MCF 10A (cell line): Measurements from ENCODE around the gene AKAP7. TPM values are rescaled to one million over a fixed set of nuclear protein-coding genes. Genes with fewer than 3 reads are reported as not detected.

ENCODE experiments used
- BruUV-seq: library from RNA; stranded (reverse); fragments of 400-500 nt; replicated peaks from 2 replicates; lab custom pipeline; 2021; lab: Mats Ljungman, UMichigan
- CTCF ChIA-PET: fragments of 300-600 bp; sonication (Branson Sonifier 250); formaldehyde crosslinking; extraction: SDS; loops from one replicate; lab custom pipeline; 2021; ENCODE audit warnings: antibody characterized with exemption, inconsistent platforms; lab: Yijun Ruan, JAX
- POLR2A ChIA-PET: fragments of 300-600, 350-650 bp; sonication (Branson Sonifier 250); formaldehyde crosslinking; extraction: SDS; loops from one replicate; lab custom pipeline; 2020; ENCODE audit warnings: antibody characterized with exemption, inconsistent platforms; lab: Yijun Ruan, JAX
- DNase-seq: peaks from one replicate; pipeline ENCODE4 v3.0.0-alpha.2; 2018; ENCODE audit not compliant: unreplicated experiment
- H3K27ac Mint-ChIP-seq: one replicate; pipeline ENCODE4 v1.8.0; 2022; ENCODE audit warnings: mild to moderate bottlenecking, low read depth, mixed read lengths; ENCODE audit not compliant: unreplicated experiment
- H3K27me3 Mint-ChIP-seq: one replicate; pipeline ENCODE4 v1.8.0; 2022; ENCODE audit warnings: mixed read lengths; ENCODE audit not compliant: insufficient read depth, unreplicated experiment
- H3K36me3 Mint-ChIP-seq: one replicate; pipeline ENCODE4 v1.8.0; 2022; ENCODE audit warnings: mild to moderate bottlenecking, moderate library complexity, mixed read lengths; ENCODE audit not compliant: insufficient read depth, unreplicated experiment
- H3K4me1 Mint-ChIP-seq: one replicate; pipeline ENCODE4 v1.8.0; 2022; ENCODE audit warnings: mixed read lengths; ENCODE audit not compliant: insufficient read depth, unreplicated experiment
- H3K4me3 Mint-ChIP-seq: one replicate; pipeline ENCODE4 v1.8.0; 2022; ENCODE audit warnings: mild to moderate bottlenecking, moderate library complexity, mixed read lengths; ENCODE audit not compliant: unreplicated experiment
- H3K9me3 Mint-ChIP-seq: one replicate; pipeline ENCODE4 v1.8.0; 2022; ENCODE audit warnings: mixed read lengths; ENCODE audit not compliant: unreplicated experiment
- intact Hi-C: fragments of 100-400 bp; cut with micrococcal nuclease; formaldehyde crosslinking; loops from 2 replicates; pipeline ENCODE4 v1.14.1; 2022
- total RNA-seq: library from RNA; stranded (reverse); gene quantifications from 2 replicates; pipeline ENCODE4 v1.2.3, GENCODE V29; 2022
- TF ChIP-seq, protein P1 (sequence below): fragments of 200-600 bp; IDR thresholded peaks from one replicate; pipeline ENCODE4 v1.8.0; 2022; ENCODE audit warnings: antibody characterized with exemption, mild to moderate bottlenecking; ENCODE audit not compliant: unreplicated experiment

The AKAP7 gene
- total RNA-seq, 1 experiment from 2014 or later = 5.6 TPM

DNA sequence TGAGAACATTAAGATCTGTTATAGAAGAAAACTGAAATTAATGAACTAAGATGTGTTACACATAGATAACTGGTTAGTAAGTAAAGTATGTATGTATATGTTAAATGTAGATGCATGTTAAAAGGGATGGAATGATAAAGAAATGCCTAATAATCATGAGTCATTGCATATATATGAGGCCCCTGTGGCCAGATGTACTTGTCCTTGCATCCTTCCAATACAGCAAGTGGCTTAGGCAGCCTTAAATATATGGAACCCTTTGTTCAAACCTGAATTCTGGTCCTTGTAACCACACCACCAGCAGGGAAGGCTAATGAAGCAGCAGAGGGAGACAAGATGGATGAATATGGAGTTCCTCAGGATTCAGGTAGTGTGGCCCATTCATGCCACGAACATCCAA lies 9.8 kb upstream of the AKAP7 start:
- ChIA-PET CTCF (no interaction called here), POLR2A (interaction anchor here (1.3 kb wide), 1 partner anchor 14 kb away, joined by 3 read pairs; no protein-coding TSS in a partner anchor)
- no peaks in the 10 kb centered on the region for H3K9me3 Mint-ChIP-seq
- no peaks in the 10 kb centered on the region for H3K4me1 Mint-ChIP-seq
- TF ChIP-seq, protein P1, sequence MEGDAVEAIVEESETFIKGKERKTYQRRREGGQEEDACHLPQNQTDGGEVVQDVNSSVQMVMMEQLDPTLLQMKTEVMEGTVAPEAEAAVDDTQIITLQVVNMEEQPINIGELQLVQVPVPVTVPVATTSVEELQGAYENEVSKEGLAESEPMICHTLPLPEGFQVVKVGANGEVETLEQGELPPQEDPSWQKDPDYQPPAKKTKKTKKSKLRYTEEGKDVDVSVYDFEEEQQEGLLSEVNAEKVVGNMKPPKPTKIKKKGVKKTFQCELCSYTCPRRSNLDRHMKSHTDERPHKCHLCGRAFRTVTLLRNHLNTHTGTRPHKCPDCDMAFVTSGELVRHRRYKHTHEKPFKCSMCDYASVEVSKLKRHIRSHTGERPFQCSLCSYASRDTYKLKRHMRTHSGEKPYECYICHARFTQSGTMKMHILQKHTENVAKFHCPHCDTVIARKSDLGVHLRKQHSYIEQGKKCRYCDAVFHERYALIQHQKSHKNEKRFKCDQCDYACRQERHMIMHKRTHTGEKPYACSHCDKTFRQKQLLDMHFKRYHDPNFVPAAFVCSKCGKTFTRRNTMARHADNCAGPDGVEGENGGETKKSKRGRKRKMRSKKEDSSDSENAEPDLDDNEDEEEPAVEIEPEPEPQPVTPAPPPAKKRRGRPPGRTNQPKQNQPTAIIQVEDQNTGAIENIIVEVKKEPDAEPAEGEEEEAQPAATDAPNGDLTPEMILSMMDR = no peak
- H3K27ac Mint-ChIP-seq = no peak overlapping the region
- no TSS peak for BruUV-seq
- intact Hi-C loops = no loop called here
- no peak overlapping the region for H3K4me3 Mint-ChIP-seq
- H3K27me3 Mint-ChIP-seq = no peaks in the 10 kb centered on the region
- H3K36me3 Mint-ChIP-seq = no peaks in the 10 kb centered on the region
- DNase-seq = no peak

DNA sequence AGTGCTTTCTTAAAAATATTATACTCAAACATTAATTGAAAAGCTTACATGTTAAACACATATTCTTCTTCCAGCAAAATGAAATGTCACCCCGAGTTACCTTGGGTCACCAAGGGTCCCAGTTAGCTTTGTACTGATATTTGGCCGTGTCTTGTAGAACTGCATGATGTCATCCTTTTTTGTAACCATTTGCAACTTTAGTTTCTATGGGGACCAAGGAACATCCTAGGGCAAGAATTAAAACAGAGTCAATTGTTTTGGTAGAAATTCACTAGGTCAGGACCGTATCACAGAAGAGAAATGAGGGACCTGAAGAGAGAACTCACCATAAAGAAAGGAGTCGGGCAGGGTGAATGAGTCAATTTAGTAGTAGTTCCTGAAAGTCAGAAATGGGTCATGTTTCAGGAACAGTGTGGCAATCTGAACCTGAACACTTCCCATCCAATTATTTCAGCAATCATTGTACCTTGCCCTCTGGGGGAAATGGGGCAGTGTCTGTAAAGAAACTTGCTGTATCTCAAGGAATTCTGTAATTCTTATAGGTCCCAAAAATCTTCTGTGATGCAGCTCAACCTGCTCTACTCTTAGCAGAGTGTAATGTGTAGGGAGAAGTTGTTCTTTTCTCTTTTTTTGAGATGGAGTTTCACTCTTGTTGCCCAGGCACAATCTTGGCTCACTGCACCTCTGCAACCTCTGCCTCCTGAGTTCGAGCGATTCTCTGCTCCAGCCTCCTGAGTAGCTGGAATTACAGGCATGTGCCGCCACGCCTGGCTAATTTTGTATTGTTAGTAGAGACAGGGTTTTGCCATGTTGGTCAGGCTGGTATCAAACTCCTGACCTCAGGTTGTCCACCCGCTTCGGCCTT lies 5.3 kb upstream of the AKAP7 start:
- Mint-ChIP-seq H3K9me3 (no peaks in the 10 kb centered on the region), H3K36me3 (no peaks in the 10 kb centered on the region), H3K27ac (no peak overlapping the region), H3K4me1 (no peaks in the 10 kb centered on the region), H3K4me3 (no peak overlapping the region), H3K27me3 (no peaks in the 10 kb centered on the region)
- intact Hi-C loops = no loop called here
- DNase-seq = peak; percentile 55
- TF ChIP-seq, protein P1 = no peak
- no TSS peak for BruUV-seq
- CTCF ChIA-PET = interaction anchor here (0.6 to 1.4 kb wide), 5 partner anchors 14 to 1143 kb away, joined by 3 to 8 read pairs (median 3); no protein-coding TSS in a partner anchor
- POLR2A ChIA-PET = no interaction called here

DNA sequence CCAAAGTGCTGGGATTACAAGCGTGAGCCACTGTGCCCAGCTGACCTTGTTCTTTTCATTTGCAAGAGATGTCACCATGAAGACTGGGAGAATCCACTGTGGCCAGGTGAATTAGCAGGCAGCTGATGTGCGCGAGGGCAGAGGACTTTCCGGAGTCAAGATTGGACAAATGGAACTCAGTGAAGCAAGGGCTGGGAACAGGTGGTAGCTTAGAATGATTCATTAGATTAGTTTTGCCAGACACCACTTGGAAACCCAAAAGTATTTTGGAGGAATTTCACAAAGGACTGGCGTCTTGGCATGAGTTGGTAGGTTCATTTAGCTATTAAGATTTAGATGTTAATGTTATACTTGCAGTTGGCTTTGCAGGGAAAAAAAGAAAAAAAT lies 4.7 kb upstream of the AKAP7 start:
- TF ChIP-seq, protein P1 = no peak
- Mint-ChIP-seq H3K9me3 (no peaks in the 10 kb centered on the region), H3K4me1 (no peaks in the 10 kb centered on the region), H3K27me3 (no peaks in the 10 kb centered on the region), H3K4me3 (no peak overlapping the region), H3K36me3 (no peaks in the 10 kb centered on the region), H3K27ac (no peak overlapping the region)
- POLR2A ChIA-PET = no interaction called here
- DNase-seq = no peak
- BruUV-seq = no TSS peak
- intact Hi-C loops = no loop called here
- CTCF ChIA-PET = interaction anchor here (1.2 to 1.4 kb wide), 2 partner anchors 237 to 245 kb away, joined by 3 to 8 read pairs; no protein-coding TSS in a partner anchor

DNA sequence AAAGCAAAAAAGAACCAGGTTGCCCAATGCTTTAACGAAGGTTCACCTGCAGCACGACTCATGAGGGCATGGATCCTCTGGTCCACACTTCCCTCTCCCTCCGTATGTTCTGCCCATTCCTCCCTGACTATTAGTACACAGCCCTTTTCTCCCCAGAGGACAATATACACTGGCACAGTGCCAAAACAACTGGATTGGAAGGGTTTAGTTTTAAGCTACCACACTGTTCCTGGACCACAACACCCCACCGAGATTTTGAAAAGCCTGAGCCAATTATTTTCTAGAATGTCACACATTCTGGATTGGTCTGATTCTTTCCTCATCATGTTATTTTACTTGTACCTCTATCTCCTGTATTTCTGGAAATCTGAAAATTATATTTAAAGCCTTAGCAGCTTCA lies 2.9 kb upstream of the AKAP7 start:
- CTCF ChIA-PET = interaction anchor here (2.3 kb wide), 1 partner anchor 247 kb away, joined by 15 read pairs; no protein-coding TSS in a partner anchor
- POLR2A ChIA-PET = no interaction called here
- H3K36me3 Mint-ChIP-seq = no peaks in the 10 kb centered on the region
- TF ChIP-seq, protein P1 = no peak
- H3K4me1 Mint-ChIP-seq = peaks cover 7% of the 10 kb centered on the region
- BruUV-seq = no TSS peak
- H3K27ac Mint-ChIP-seq = no peak overlapping the region
- intact Hi-C loops = no loop called here
- H3K9me3 Mint-ChIP-seq = no peaks in the 10 kb centered on the region
- H3K27me3 Mint-ChIP-seq = no peaks in the 10 kb centered on the region
- H3K4me3 Mint-ChIP-seq = no peak overlapping the region
- no peak for DNase-seq
